Activated CD4-positive, CD25-positive, alpha-beta regulatory T cell (primary cell): Measurements from ENCODE around the gene ARL5B.

Experiments
- DNase-seq, 4 experiments: peaks; one replicate each; lab custom pipeline; 2025; lab: John Stamatoyannopoulos, UW

The ARL5B gene

GRCh38 chr10:18703521-18703920 lies 44.3 kb downstream of the ARL5B start:
- DNase-seq = no peak

DNA sequence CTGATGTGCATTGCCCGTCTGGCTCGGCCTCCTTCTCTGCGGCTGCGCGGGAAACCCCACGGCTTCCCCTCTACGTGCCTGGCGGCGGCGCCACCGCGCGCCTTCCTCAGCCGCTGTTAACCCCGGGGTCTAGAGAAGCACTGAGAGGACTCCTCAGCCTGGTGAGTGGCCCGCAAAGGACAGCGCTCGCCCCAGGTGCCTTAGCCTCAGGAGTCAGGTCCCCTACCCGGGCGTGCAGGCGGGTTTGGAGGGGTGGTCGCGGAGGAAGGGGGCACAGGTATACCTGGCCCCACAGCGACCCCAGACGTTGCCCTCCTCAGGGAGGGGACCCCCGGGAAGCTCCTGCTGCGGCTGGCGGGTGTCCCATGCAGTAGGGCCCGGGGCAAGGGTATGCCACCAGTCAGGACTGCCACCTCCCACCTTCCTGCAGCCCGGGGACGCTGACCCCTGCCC lies 51.0 kb downstream of the ARL5B start:
- no peak for DNase-seq

- no peak for DNase-seq
These were observed 53.8 kb downstream of the ARL5B start for GRCh38 chr10:18713077-18713476.

DNA sequence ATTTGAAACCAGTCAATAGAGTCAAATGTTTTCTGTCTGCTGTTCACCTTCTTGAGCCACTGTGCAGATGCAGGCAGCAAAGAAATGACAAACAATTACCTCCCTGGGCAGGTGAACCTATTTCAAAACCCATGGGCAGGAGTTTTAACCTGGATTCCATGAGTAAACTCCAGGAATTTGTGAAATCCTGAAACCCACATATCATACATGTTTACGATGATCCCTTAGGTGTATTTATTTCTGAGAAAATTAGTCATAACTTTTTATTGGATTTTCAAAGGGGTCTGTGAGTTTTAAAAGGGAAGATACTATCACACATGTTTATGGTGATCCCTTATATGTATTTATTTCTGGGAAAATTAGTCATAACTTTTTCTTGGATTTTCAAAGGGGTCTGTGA lies 59.8 kb downstream of the ARL5B start:
- no peak for DNase-seq

GRCh38 chr10:18719811-18720210 lies 60.6 kb downstream of the ARL5B start:
- no peak for DNase-seq

GRCh38 chr10:18721067-18721466 lies 61.8 kb downstream of the ARL5B start:
- DNase-seq = no peak

- DNase-seq = no peak
These were observed 64.6 kb downstream of the ARL5B start for GRCh38 chr10:18723801-18724200.
